ENCODE data around the gene MFNG. TPM values are rescaled to one million over a fixed set of nuclear protein-coding genes. Genes with fewer than 3 reads are reported as not detected.

The MFNG gene
- total RNA-seq, 4 donors from 2014 or later: 15.2 to 30.6 (median 19.2) TPM

GRCh38 chr22:37501610-37502341, 15.6 kb upstream of the MFNG start:
- 51 to 66% methylated on average over 14 of the region's 14 CpGs for WGBS, 2 donors
- peak overlapping the region in 2 of 3 donors; percentile 24 to 43 for H3K27ac ChIP-seq
- H3K4me3 ChIP-seq (replicated peaks in 1 of 3): no peak overlapping the region
- intact Hi-C loops (cut with DNase I): no loop called here
- no peaks in the 10 kb centered on the region for H3K36me3 ChIP-seq
- no peak for TF ChIP-seq POLR2A (IDR thresholded peaks at IDR 0.05)
- no peak for TF ChIP-seq CTCF (IDR thresholded peaks at IDR 0.05)
- DNase-seq: peak in 1 of 2 donors; percentile 29
- no peaks in the 10 kb centered on the region for H3K27me3 ChIP-seq
- no peaks in the 10 kb centered on the region for H3K9me3 ChIP-seq
- H3K4me1 ChIP-seq: peaks cover 0 to 22% of the 10 kb centered on the region in 2 donors

GRCh38 chr22:37500745-37501609, 14.8 kb upstream of the MFNG start:
- H3K36me3 ChIP-seq: no peaks in the 10 kb centered on the region
- intact Hi-C loops (cut with DNase I): no loop called here
- peaks cover 0 to 22% of the 10 kb centered on the region in 2 donors for H3K4me1 ChIP-seq
- H3K27ac ChIP-seq: peak overlapping the region in 1 of 3 donors; percentile 43
- no peak overlapping the region for H3K4me3 ChIP-seq (replicated peaks in 1 of 3)
- peak in 1 of 2 donors; percentile 40 for DNase-seq
- no peak for TF ChIP-seq CTCF (IDR thresholded peaks at IDR 0.05)
- WGBS, 2 donors: 62 to 66% methylated on average over 23 of the region's 24 CpGs
- no peaks in the 10 kb centered on the region for H3K27me3 ChIP-seq
- H3K9me3 ChIP-seq: no peaks in the 10 kb centered on the region

DNA sequence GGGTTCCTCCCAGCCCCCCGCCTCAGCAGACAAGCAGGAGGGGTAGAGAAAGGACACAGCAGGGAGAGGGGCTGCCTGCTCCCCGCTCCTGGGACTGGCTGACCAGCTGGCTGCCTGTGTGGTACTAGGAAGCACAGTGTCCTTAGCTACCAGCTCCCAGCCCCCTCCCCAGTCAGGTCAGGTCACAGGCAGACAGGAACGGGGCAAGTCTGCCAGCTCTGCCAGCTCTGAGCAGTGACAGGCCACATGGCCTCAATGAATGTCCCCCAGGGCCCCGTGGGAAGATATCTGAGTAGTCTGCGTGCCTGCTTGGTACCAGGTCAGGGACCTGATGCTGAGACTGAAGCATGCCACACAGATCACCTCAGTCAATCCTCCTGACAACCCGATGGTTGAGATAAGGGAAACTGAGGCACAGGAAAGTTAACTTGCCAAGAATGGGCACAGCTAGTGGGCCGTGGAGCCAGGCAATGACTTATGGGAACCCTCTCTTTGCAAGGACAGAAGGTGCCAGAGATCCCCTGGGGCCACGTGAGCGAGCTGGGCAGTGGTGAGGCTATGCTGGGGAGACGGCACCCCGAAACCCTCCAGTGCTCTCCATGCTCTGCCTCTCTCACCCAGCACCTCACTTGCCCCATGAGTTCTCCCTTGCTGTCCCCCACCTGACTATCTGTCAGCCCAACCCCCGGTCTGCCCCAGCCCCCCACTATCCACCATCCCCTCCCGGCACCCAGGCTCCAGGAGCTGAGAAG, 13.8 kb upstream of the MFNG start:
- Histone ChIP-seq H3K27ac (no peak overlapping the region), H3K4me3 (replicated peaks in 1 of 3) (no peak overlapping the region), H3K27me3 (no peaks in the 10 kb centered on the region), H3K4me1 (peaks cover 0 to 22% of the 10 kb centered on the region in 2 donors), H3K36me3 (no peaks in the 10 kb centered on the region), H3K9me3 (no peaks in the 10 kb centered on the region)
- WGBS, 2 donors: 84 to 94% methylated on average over 9 to 11 of the region's 13 CpGs
- intact Hi-C loops (cut with DNase I): no loop called here
- DNase-seq: no peak
- TF ChIP-seq CTCF (IDR thresholded peaks at IDR 0.05) (no peak), POLR2A (IDR thresholded peaks at IDR 0.05) (no peak)

DNA sequence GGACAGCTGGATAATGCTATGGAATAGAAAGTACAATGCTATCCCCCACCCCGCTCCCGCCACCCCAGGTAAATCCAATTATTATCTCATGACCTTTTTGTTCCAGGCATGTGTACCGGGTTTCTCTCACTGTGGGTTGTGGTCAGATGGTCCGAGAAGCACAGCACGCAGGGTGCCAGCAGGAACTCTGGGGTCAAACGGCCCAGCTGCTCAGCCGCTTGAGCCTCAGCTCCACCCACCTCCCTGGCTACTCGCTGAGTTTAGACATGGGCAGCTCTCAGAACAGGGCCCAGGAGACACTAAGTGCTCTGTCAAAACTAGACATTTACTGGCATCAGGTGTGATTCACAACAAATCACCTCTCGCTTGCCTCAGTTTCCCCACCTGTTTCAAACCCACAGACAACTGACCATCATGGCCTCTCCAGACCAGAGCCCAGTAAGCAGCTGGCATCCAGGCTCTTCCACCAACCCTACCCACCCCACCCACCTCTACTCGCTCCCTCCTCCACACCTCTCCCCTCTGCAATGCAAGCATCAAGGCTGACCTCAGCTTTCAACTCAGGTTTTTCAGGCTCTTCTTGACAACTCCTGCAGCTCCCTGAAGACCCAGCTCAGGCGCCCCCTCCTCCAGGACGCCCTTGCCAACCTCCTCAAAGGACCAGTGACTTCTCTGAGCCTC, 13.0 kb upstream of the MFNG start:
- Histone ChIP-seq H3K4me1 (peaks cover 0 to 22% of the 10 kb centered on the region in 2 donors), H3K9me3 (no peaks in the 10 kb centered on the region), H3K4me3 (replicated peaks in 1 of 3) (no peak overlapping the region), H3K36me3 (no peaks in the 10 kb centered on the region), H3K27me3 (no peaks in the 10 kb centered on the region), H3K27ac (no peak overlapping the region)
- TF ChIP-seq POLR2A (IDR thresholded peaks at IDR 0.05) (no peak), CTCF (IDR thresholded peaks at IDR 0.05) (no peak)
- DNase-seq: no peak
- intact Hi-C loops (cut with DNase I): no loop called here
- 84 to 87% methylated on average over 12 of the region's 12 CpGs for WGBS, 2 donors

Data from thyroid gland (tissue), 4 donors.